Measurements from ENCODE around the gene WIPF2.

DNA sequence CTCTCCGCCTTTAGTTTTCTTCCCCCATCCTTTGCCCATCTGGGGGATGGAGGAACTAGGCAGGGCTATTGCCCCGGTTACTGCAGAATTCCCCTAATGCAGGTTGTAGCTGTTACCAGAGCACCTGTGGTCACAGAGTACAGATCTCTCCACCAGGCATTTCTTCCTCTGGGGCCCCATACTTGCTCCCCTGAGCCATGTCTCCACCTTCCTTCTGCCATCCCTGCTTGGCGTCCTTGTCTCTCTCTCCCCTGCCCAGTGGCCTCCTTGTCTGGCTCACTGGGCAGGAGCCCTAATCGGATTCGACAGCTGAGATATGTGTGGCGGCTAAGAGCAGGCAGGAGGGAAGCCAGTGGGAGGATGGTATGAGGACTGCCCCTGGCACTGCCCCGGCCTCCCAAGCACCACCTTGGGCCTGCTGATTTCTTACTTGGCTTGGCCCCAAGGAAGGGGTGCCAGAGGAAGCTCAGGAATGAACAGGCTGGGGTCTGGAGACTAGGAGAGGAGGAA is 91.8 kb downstream of the WIPF2 start:
- TF ChIP-seq, protein P1, sequence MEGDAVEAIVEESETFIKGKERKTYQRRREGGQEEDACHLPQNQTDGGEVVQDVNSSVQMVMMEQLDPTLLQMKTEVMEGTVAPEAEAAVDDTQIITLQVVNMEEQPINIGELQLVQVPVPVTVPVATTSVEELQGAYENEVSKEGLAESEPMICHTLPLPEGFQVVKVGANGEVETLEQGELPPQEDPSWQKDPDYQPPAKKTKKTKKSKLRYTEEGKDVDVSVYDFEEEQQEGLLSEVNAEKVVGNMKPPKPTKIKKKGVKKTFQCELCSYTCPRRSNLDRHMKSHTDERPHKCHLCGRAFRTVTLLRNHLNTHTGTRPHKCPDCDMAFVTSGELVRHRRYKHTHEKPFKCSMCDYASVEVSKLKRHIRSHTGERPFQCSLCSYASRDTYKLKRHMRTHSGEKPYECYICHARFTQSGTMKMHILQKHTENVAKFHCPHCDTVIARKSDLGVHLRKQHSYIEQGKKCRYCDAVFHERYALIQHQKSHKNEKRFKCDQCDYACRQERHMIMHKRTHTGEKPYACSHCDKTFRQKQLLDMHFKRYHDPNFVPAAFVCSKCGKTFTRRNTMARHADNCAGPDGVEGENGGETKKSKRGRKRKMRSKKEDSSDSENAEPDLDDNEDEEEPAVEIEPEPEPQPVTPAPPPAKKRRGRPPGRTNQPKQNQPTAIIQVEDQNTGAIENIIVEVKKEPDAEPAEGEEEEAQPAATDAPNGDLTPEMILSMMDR (conservative IDR thresholded peaks at IDR 0.05; ENCODE audit: low read depth in 2 of 2), result no peak
- no peak for TF ChIP-seq EZH2phosphoT487 (IDR thresholded peaks at IDR 0.05; ENCODE audit: unreplicated experiment)
- no peak for TF ChIP-seq EZH2 (IDR thresholded peaks at IDR 0.05; ENCODE audit: low read depth, unreplicated experiment)
- TF ChIP-seq POLR2AphosphoS5 (IDR thresholded peaks at IDR 0.05; ENCODE audit: low read depth), result no peak
- TF ChIP-seq JUNB (IDR thresholded peaks at IDR 0.05; ENCODE audit: unreplicated experiment), result no peak
- TF ChIP-seq, protein P2, sequence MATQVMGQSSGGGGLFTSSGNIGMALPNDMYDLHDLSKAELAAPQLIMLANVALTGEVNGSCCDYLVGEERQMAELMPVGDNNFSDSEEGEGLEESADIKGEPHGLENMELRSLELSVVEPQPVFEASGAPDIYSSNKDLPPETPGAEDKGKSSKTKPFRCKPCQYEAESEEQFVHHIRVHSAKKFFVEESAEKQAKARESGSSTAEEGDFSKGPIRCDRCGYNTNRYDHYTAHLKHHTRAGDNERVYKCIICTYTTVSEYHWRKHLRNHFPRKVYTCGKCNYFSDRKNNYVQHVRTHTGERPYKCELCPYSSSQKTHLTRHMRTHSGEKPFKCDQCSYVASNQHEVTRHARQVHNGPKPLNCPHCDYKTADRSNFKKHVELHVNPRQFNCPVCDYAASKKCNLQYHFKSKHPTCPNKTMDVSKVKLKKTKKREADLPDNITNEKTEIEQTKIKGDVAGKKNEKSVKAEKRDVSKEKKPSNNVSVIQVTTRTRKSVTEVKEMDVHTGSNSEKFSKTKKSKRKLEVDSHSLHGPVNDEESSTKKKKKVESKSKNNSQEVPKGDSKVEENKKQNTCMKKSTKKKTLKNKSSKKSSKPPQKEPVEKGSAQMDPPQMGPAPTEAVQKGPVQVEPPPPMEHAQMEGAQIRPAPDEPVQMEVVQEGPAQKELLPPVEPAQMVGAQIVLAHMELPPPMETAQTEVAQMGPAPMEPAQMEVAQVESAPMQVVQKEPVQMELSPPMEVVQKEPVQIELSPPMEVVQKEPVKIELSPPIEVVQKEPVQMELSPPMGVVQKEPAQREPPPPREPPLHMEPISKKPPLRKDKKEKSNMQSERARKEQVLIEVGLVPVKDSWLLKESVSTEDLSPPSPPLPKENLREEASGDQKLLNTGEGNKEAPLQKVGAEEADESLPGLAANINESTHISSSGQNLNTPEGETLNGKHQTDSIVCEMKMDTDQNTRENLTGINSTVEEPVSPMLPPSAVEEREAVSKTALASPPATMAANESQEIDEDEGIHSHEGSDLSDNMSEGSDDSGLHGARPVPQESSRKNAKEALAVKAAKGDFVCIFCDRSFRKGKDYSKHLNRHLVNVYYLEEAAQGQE (IDR thresholded peaks at IDR 0.05; ENCODE audit: unreplicated experiment), result no peak
- no peak for TF ChIP-seq STAT1 (IDR thresholded peaks at IDR 0.05; ENCODE audit: unreplicated experiment)
- TF ChIP-seq CREB1 (CRISPR knock-in tag; IDR thresholded peaks at IDR 0.05; ENCODE audit: low read depth), result no peak
- no peak for TF ChIP-seq ZNF114 (CRISPR knock-in tag; IDR thresholded peaks at IDR 0.05)
